ENCODE measurements around the gene ISLR2.
"Not testable (repeated sequence)": the region's sequence is repeated elsewhere in the genome, so short reads cannot be mapped to it uniquely, and the experiment has no call there.

The ISLR2 gene

GRCh38 chr15:74157868-74158827 is 27.8 kb downstream of the ISLR2 start:
- no peak for DNase-seq (ENCODE audit: low spot score)

- DNase-seq (ENCODE audit: low spot score), result no peak
Observed at GRCh38 chr15:74158855-74159650, 28.7 kb downstream of the ISLR2 start.

GRCh38 chr15:74159773-74160172 is 29.4 kb downstream of the ISLR2 start:
- no peak for DNase-seq (ENCODE audit: low spot score)

GRCh38 chr15:74160390-74160789 is 30.0 kb downstream of the ISLR2 start:
- DNase-seq (ENCODE audit: low spot score), result not testable (repeated sequence)

- DNase-seq (ENCODE audit: low spot score), result not testable (repeated sequence)
Observed at GRCh38 chr15:74162195-74162536, 31.8 kb downstream of the ISLR2 start.

GRCh38 chr15:74165461-74165860 is 35.1 kb downstream of the ISLR2 start:
- no peak for DNase-seq (ENCODE audit: low spot score)

GRCh38 chr15:74167891-74168331 is 37.5 kb downstream of the ISLR2 start:
- DNase-seq (ENCODE audit: low spot score), result no peak

- DNase-seq (ENCODE audit: low spot score), result no peak
Observed at GRCh38 chr15:74168711-74169126, 38.3 kb downstream of the ISLR2 start.

- DNase-seq (ENCODE audit: low spot score), result no peak
Observed at GRCh38 chr15:74170071-74170844, 39.9 kb downstream of the ISLR2 start.

- no peak for DNase-seq (ENCODE audit: low spot score)
Observed at GRCh38 chr15:74170875-74171578, 40.6 kb downstream of the ISLR2 start.

GRCh38 chr15:74171965-74172541 is 41.7 kb downstream of the ISLR2 start:
- DNase-seq (ENCODE audit: low spot score), result no peak

GRCh38 chr15:74172701-74173379 is 42.5 kb downstream of the ISLR2 start:
- DNase-seq (ENCODE audit: low spot score), result no peak

GRCh38 chr15:74173380-74174218 is 43.2 kb downstream of the ISLR2 start, which contains the start of gene ISLR:
Gene ISLR, plus strand, starts transcription at chr15:74173710. Its CDS starts 1,149 bp downstream, at chr15:74174859.
- DNase-seq (ENCODE audit: low spot score), result no peak

- DNase-seq (ENCODE audit: low spot score), result no peak
Observed at GRCh38 chr15:74174219-74174957, 44.0 kb downstream of the ISLR2 start.

- no peak for DNase-seq (ENCODE audit: low spot score)
Observed at GRCh38 chr15:74174958-74175253, 44.5 kb downstream of the ISLR2 start.

GRCh38 chr15:74175271-74176191 is 45.1 kb downstream of the ISLR2 start:
- no peak for DNase-seq (ENCODE audit: low spot score)

GRCh38 chr15:74176262-74177214 is 46.2 kb downstream of the ISLR2 start:
- no peak for DNase-seq (ENCODE audit: low spot score)
